ENCODE data around the gene RHBDD2. TPM values are rescaled to one million over a fixed set of nuclear protein-coding genes. Genes with fewer than 3 reads are reported as not detected.
"Not testable (repeated sequence)": the region's sequence is repeated elsewhere in the genome, so short reads cannot be mapped to it uniquely, and the experiment has no call there.

Gene RHBDD2
- total RNA-seq, 1 donor from 2014 or later = 19.1 TPM

DNA sequence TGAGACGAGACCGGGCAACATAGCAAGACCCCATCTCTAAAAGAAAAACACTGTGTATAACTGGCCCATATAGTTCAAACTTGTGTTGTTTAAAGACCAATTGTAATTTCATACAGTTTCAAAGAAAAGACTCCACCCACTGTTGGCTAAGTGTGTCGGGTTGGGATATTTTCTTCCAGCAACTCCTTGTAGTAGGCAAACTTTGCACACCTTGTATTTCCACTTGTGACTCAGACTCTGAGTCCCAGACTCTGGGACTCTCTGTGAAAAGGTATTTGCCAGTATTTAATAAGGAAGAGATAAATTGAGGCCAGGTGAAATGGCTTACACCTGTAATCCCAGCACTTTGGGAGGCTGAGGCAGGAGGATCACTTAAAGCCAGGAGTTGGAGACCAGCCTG lies 29.3 kb upstream of the RHBDD2 start:
- no peak for DNase-seq
- no peaks in the 10 kb centered on the region for H3K4me1 ChIP-seq
- intact Hi-C loops (cut with micrococcal nuclease) = no loop called here
- H3K36me3 ChIP-seq = no peaks in the 10 kb centered on the region
- no peak overlapping the region for H3K27ac ChIP-seq (replicated peaks)
- H3K27me3 ChIP-seq (ENCODE audit: low read depth) = no peaks in the 10 kb centered on the region
- TF ChIP-seq, protein P1, sequence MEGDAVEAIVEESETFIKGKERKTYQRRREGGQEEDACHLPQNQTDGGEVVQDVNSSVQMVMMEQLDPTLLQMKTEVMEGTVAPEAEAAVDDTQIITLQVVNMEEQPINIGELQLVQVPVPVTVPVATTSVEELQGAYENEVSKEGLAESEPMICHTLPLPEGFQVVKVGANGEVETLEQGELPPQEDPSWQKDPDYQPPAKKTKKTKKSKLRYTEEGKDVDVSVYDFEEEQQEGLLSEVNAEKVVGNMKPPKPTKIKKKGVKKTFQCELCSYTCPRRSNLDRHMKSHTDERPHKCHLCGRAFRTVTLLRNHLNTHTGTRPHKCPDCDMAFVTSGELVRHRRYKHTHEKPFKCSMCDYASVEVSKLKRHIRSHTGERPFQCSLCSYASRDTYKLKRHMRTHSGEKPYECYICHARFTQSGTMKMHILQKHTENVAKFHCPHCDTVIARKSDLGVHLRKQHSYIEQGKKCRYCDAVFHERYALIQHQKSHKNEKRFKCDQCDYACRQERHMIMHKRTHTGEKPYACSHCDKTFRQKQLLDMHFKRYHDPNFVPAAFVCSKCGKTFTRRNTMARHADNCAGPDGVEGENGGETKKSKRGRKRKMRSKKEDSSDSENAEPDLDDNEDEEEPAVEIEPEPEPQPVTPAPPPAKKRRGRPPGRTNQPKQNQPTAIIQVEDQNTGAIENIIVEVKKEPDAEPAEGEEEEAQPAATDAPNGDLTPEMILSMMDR (IDR thresholded peaks at IDR 0.05; ENCODE audit: borderline replicate concordance) = no peak
- H3K4me3 ChIP-seq = no peak overlapping the region
- H3K9me3 ChIP-seq (replicated peaks) = no peaks in the 10 kb centered on the region

DNA sequence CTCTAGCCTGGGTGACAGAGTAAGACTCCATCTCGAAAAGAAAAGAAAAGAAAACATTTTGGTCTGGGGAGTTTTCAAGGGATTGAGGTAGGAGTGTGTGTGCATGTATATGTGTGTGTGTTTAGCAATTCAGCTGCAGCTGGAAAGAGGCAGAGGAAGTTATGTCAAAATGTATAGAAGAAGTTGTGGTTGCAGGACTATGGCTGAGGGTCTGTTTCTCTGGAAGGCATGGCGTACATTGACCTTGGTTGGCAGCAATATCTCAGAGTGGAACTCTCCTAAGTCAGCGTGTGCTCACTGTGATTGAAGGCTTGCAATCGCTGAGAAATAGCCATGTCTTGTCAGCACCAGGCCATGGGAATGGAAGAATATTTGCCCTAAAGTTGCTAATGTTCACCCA lies 28.6 kb upstream of the RHBDD2 start:
- Histone ChIP-seq H3K36me3 (no peaks in the 10 kb centered on the region), H3K9me3 (replicated peaks) (no peaks in the 10 kb centered on the region), H3K4me3 (no peak overlapping the region), H3K27me3 (ENCODE audit: low read depth) (no peaks in the 10 kb centered on the region), H3K4me1 (no peaks in the 10 kb centered on the region), H3K27ac (replicated peaks) (no peak overlapping the region)
- TF ChIP-seq, protein P1 (IDR thresholded peaks at IDR 0.05; ENCODE audit: borderline replicate concordance) = no peak
- intact Hi-C loops (cut with micrococcal nuclease) = no loop called here
- DNase-seq = no peak

DNA sequence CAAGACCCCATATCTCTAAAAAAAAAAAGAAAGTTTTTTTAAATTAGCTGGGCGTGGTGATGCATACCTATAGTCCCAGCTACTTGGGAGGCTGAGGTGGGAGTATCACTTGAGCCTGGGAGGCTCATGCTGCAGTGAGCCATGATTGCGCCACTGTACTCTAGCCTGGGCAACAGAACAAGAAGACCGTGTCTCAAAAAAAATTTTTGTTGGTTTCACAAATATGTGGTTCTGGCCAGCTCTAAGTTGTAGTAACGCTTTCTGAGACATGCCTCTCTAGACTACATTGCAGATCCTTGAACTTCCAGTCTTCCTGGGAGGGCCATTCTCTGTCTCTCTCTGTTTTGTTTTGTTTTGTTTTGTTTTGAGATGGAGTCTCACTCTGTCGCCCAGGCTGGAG lies 24.6 kb upstream of the RHBDD2 start:
- no peaks in the 10 kb centered on the region for H3K36me3 ChIP-seq
- TF ChIP-seq, protein P1 (IDR thresholded peaks at IDR 0.05; ENCODE audit: borderline replicate concordance) = no peak
- H3K27me3 ChIP-seq (ENCODE audit: low read depth) = no peaks in the 10 kb centered on the region
- H3K4me1 ChIP-seq = no peaks in the 10 kb centered on the region
- no peak for DNase-seq
- H3K4me3 ChIP-seq = no peak overlapping the region
- intact Hi-C loops (cut with micrococcal nuclease) = no loop called here
- no peak overlapping the region for H3K27ac ChIP-seq (replicated peaks)
- H3K9me3 ChIP-seq (replicated peaks) = peaks cover 3% of the 10 kb centered on the region

DNA sequence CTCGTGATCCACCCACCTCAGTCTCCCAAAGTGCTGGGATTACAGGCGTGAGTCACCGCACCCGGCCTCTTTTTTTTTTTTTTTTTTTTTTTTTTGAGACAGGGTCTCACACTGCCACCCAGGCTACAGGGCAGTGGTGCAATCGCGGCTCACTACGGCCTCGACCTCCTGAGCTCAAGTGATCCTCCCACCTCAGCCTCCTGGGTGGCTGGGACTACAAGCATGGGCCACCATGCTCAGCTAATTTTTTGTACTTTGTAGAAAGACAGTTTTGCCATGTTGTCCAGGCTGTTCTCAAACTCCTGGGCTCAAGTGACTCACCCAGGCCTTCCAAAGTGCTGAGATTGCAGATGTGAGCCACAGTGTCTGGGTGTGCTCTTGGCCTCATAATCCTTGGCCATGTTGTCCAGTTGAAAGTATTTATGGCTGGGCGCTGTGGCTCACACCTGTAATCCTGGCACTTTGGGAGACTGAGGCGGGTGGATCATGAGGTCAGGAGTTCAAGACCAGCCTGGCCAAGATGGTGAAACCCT lies 24.0 kb upstream of the RHBDD2 start:
- H3K36me3 ChIP-seq; H3K27ac ChIP-seq (replicated peaks); H3K27me3 ChIP-seq (ENCODE audit: low read depth); intact Hi-C loops (cut with micrococcal nuclease); H3K9me3 ChIP-seq (replicated peaks); H3K4me1 ChIP-seq; DNase-seq; H3K4me3 ChIP-seq: not testable (repeated sequence)

DNA sequence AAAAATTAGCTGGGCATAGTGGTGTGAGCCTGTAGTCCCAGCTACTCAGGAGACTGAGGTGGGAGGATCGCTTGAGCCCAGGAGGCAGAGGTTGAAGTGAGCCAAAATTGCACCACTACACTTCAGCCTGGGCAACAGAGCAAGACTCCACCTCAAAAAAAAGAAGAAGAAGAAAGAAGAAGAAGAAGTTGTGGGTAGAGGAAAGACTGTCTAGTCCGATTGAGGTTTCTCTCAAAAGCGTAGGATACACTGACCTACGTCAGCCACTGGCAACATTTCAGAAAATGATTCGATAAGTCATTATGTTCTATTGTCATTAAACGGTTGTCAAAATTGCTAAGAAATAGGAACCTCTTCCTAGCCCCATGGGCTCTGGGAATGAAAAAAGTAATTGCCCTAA lies 22.3 kb upstream of the RHBDD2 start:
- H3K27ac ChIP-seq (replicated peaks) = no peak overlapping the region
- H3K27me3 ChIP-seq (ENCODE audit: low read depth) = no peaks in the 10 kb centered on the region

DNA sequence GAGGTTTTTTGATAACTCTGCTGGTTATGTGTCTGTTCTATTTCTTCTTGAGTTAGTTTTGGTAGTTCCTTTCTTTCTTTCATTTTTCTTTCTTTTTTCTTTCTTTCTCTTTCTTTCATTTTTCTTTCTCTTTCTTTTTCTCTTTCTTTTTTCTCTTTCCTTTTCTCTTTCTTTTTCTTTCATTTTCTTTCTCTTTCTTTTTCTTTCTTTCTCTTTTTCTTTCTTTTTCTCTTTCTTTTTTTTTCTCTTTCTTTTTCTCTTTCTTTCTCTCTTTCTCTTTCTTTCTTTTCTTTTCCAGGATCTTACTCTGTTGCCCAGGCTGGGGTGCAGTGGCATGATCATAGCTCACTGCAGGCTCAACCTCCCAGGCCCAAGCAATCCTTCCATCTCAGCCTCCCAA lies 20.4 kb upstream of the RHBDD2 start:
- DNase-seq = no peak
- no peaks in the 10 kb centered on the region for H3K27me3 ChIP-seq (ENCODE audit: low read depth)
- H3K27ac ChIP-seq (replicated peaks) = no peak overlapping the region
- H3K4me3 ChIP-seq = no peak overlapping the region
- TF ChIP-seq, protein P1 (IDR thresholded peaks at IDR 0.05; ENCODE audit: borderline replicate concordance) = no peak
- no peaks in the 10 kb centered on the region for H3K36me3 ChIP-seq
- intact Hi-C loops (cut with micrococcal nuclease) = no loop called here
- H3K9me3 ChIP-seq (replicated peaks) = peaks cover 3% of the 10 kb centered on the region
- H3K4me1 ChIP-seq = no peaks in the 10 kb centered on the region

More for the DNA sequence above, 22.3 kb upstream of the RHBDD2 start:
- Histone ChIP-seq H3K4me1 (no peaks in the 10 kb centered on the region), H3K4me3 (no peak overlapping the region), H3K36me3 (no peaks in the 10 kb centered on the region), H3K9me3 (replicated peaks) (peaks cover 3% of the 10 kb centered on the region)
- no peak for DNase-seq
- intact Hi-C loops (cut with micrococcal nuclease) = no loop called here
- TF ChIP-seq, protein P1 (IDR thresholded peaks at IDR 0.05; ENCODE audit: borderline replicate concordance) = no peak
